GM18507 (cell line): ENCODE measurements around the gene KRTAP10-2.

Experiments
- DNase-seq: peaks from one replicate; pipeline ENCODE4 v3.0.0; 2011; ENCODE audit warnings: low read depth; ENCODE audit not compliant: insufficient read length; ENCODE audit errors: extremely low spot score
- FAIRE-seq: peaks from 2 replicates; lab custom pipeline; 2011; peaks lifted over from hg19 to GRCh38; lab: Jason Lieb, UNC

Gene KRTAP10-2

GRCh38 chr21:44518686-44519085, 32.6 kb downstream of the KRTAP10-2 start:
- DNase-seq = no peak
- no peak for FAIRE-seq

GRCh38 chr21:44517175-44517899, 34.0 kb downstream of the KRTAP10-2 start:
- FAIRE-seq = no peak

DNA sequence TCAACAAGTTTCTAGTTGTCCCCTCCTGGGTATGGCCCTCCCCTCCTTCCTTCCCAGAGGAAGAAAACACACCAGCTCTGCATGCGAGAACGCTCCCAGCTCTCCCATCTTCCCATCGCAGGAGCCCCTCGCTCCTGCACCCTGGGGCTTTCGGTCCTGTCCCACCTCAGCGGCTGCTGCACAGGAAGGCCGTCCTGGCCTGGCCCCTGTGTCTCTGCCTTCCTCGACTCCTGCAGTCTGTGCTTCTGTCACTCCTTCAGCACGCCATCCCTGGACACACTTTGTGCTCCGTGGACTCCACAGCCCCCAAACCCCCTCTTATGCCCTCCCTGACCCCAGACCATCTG, 34.5 kb downstream of the KRTAP10-2 start:
- DNase-seq (no peak), FAIRE-seq (no peak)

More at GRCh38 chr21:44517175-44517899, 34.0 kb downstream of the KRTAP10-2 start:
- no peak for DNase-seq

DNA sequence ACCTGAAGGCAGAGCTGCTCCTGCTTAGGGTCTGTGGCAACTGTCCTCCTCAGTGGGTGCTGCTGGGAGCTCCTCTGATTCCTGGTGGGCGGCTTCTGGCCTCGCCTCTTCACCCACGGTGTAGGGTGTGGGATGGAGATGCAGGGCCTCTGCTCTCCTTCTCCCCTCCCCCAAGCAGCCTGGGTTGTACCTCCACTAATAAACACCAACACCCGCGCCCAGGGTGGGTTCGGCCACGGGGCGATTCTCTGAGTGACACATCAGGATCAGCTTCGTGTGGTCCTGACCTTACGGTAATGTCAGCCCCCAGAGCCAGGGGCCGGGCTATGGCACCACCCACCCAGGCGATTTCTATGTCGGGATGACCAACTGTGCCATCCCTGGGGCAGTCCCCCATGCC, 35.0 kb downstream of the KRTAP10-2 start:
- FAIRE-seq (no peak), DNase-seq (no peak)

DNA sequence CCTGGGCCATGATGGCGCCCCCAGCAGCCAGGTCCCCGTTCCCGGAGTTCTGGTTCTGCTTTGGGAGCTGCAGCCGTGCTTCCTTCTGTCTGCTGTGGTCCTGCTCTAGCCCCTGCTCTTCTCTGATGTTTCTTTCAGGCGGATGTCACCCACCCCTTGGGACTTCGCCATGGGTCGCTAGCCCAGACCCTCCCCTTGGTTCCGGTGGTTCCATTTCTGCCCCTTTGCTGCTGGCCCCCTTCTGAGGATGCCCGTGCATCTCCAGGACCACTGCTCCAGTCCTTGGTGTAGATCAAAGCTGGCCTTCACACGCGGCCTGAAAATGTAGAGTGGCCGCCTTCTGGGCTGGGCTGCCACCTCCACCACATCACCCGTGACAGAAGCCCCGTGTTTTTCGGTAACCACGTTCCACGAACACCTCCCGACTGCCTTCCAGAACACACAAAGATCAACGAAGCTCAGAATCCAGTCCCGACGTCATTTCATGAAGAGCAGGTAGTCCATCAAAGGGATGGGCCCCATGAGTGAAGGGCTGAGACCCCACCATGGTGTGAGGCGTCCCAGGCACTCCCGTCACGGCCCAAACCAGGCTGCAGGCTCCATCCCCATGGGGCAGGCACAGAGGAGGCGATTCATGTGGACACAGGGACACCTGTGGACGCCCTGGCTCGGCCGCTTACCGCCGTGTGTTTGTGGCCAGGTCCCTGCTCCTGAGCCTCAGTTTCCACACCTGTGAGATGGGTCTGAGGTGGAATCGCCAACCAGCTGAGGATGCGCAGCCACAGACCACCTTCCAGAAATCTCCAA, 35.7 kb downstream of the KRTAP10-2 start:
- DNase-seq (no peak), FAIRE-seq (no peak)

- DNase-seq = no peak
- FAIRE-seq = no peak
Observed at GRCh38 chr21:44514746-44515358, 36.5 kb downstream of the KRTAP10-2 start.

- no peak for FAIRE-seq
- DNase-seq = no peak
Observed at GRCh38 chr21:44514218-44514520, 37.1 kb downstream of the KRTAP10-2 start.

GRCh38 chr21:44513389-44514217, 37.7 kb downstream of the KRTAP10-2 start:
- FAIRE-seq = no peak
- DNase-seq = no peak

- no peak for FAIRE-seq
- DNase-seq = no peak
Observed at GRCh38 chr21:44512496-44513388, 38.6 kb downstream of the KRTAP10-2 start.

DNA sequence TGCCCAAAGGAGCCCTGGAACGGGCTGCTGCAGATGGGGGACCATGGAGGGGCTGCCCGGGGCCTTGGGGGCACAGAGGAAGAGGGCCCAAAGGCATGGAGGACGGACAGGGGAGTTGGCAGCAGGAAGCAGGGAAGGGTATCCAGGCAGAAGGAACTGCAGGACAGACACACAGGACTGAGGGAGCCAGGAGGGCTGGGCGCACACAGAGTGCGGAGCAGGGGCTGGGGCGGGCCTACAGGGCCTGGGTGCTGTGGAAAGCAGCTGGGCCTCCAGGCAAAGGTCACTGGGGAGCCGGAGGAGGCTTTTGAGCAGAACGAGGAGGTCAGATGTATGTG, 39.4 kb downstream of the KRTAP10-2 start:
- FAIRE-seq = no peak

DNA sequence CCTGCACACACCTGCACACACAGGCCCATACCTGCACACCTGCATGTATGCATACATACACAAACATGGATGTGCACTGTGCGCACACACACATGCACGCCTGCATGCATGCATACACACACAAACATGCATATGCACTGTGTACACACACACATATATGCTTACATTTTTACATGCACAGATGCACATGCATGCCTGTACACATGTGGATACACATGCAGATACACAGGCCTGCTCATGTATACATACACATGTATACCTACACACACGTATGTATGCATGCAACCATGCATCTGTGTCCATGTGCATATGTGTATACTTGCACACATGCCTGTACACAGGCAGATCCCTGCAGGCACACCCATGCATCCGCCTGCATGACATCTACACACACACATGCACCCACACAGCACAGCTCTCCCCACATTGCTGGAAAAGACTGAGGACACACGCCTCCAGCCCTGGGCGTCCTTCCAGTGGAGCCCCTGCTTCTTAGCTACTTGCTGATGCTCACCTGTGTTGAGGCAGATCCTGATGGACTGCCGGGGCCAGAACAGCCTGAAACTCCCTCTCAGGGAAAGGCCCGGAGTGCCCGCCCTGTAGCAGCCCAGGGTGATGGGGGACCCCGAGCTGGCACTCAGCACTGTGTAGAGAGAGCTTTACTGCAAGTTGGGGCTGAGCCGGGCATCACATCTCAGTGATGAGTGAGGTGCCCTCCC, 39.9 kb downstream of the KRTAP10-2 start:
- no peak for DNase-seq
- FAIRE-seq = no peak

More for the DNA sequence above, 39.4 kb downstream of the KRTAP10-2 start:
- DNase-seq = no peak

DNA sequence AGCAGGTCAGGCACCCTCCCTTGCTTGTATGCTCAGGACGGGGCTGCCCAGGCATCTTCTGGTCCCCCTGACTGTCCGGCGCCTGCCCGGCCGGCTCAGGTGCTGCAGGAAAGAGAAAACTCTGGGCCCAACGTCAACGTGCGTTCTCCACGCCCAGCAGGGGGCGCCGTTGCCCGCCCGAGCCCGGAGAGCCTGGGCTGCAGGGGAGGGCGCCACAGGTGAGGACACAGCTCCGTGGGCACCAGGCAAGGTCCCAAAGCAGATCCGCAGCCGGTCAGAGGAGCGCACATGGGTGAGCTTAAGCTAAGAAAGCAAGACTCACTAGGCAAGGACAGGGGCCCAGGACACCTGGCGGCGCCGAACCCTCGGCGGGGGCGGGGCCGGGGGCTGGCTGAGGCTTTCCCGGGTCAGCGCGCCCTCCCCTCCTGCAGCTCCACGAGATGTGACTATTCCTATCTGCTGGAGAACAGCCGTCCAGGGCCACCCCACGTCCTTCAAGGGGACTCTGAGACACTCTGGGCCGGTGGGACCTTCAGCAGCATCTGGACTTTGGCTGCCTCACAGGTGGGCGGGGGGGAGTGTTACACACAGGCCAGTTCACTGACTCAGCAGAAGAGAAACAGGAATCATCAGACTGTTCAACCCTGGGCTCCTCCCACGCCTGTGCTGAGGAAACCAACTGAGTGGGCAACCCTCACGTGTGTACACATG, 40.6 kb downstream of the KRTAP10-2 start:
- DNase-seq = peak; percentile 62
- peak; percentile 52 for FAIRE-seq

DNA sequence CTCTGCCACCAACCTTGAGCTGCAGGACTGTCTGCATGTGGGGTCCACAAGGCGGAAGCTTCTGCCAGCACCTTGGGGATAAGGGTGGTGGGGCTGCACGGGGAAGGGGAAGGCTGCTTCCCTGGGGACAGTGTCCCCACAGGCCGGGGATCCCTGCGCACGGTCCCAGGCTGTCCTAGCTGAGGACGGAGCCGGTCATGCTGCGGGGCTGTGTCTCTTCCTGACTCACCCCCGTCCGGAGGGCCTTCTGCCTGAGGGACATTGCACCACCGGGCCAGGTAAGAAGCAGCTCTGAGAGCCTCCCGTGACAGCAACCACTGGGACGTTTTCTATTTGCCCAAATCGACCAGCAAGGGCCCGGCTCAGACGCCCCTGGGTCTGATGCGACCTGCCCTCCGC, 41.2 kb downstream of the KRTAP10-2 start:
- FAIRE-seq (no peak), DNase-seq (no peak)

GRCh38 chr21:44509539-44509938, 41.8 kb downstream of the KRTAP10-2 start:
- no peak for DNase-seq
- FAIRE-seq = no peak

DNA sequence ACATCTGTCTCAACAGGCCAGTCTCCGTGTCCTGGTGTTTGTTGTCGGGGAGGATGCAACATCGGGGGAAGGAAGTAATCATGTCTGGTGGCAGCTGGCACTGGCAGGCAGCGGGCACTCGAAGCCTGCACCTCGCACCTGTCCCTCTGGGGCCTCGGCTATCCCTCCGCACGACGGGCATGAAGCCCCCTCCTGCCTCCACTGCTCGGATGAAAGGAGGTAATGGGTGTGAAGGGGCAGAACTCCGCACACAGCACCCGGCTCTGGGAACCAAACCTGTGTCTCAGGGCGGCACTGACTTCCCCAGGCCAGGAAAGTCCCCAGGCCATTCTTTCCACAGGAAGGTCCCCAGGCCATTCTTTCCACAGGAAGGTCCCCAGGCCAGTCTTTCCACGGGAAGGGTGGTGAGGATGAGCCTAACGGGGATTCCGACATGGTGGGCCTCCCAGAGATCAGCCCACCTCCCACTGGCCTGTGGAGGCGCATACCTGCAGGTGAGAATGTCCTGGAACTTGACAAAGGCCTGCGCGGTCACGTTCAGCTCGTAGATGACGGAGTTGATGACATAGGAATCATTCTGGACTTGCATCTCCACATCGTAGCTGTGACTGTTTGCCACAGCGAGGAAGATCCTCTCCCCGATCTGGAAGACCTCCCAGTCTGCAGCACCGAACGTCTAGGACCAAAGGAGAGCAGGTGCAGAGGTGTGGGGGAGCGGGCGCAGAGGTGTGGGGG, 42.4 kb downstream of the KRTAP10-2 start:
- no peak for DNase-seq
- FAIRE-seq = no peak

DNA sequence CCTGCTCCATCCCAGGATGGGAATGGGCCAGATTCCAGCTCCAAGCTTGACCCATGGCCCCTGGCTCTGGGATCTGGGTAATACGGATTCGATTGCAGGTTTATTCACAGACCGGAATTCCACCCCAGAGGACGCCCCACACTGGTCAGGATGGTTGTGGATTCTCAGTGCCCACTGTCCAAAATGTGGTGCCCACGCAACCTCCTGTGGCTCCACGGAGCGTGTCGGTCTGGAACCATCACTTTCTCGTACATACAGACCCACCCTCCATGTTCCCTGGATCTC, 42.9 kb downstream of the KRTAP10-2 start:
- no peak for FAIRE-seq
- DNase-seq = no peak

DNA sequence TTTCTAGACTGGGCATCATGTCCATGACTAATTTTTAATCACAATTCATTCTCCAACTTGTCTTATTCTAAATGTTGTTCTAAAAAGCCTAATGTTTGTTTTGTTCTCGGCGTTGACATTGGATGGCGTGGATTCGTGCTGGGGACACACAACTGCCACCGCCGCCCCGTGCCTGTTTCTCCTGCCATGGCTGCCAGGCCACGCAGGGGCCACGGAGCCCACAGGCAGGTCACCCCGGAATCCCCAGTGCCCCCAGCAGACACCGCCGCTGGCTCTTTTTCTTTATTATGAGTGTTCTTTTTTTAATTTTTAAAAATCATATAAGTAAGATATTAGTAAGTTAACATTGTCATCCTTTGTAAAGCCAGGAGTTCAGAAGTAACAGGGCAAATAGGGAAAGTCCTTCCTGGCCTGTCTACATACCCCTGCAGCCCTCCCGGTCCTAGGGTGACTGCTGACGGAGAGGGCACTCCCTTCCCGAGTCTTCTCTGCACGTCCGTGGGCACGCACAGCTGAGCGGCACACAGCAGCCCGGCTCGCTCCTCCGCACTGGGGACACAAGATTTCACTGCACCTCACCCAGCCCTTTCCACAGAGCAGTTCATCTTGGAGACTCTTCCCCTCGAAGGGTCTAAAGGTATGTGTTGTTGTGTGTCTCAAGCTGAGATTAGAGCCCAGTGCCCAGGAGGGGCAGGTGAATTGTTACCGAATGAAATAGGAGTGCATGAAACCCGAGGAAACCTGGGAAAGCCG, 43.5 kb downstream of the KRTAP10-2 start:
- FAIRE-seq = no peak
- DNase-seq = no peak
